Activated T-cell treated with anti-CD3 and anti-CD28 coated beads, Interleukin-2, amount 50 U/mL, for 72 hours (primary cell): ENCODE data around the gene PAFAH1B1. TPM values are rescaled to one million over a fixed set of nuclear protein-coding genes. Genes with fewer than 3 reads are reported as not detected.
"Not testable (repeated sequence)": the region's sequence is repeated elsewhere in the genome, so short reads cannot be mapped to it uniquely, and the experiment has no call there.

ENCODE experiments used
- ATAC-seq, 2 donors: fragments of 150-1000 bp; cut with Tn5 transposase; replicated peaks in 1 of 2; 2 replicates each; pipeline ENCODE4 v1.10.0; 2021; ENCODE audit warnings: moderate library complexity in 2 of 2, mild to moderate bottlenecking in 1 of 2
- DNase-seq, 2 donors: peaks; one replicate each; pipeline ENCODE4 v3.0.0; 2021 to 2022; ENCODE audit warnings: mixed read lengths in 1 of 2
- H3K27ac Mint-ChIP-seq: one replicate; pipeline ENCODE4 v1.8.0; 2022; ENCODE audit warnings: mild to moderate bottlenecking, moderate library complexity, mixed read lengths
- H3K27me3 Mint-ChIP-seq: one replicate; pipeline ENCODE4 v1.8.0; 2022; ENCODE audit warnings: low read depth, mixed read lengths
- H3K36me3 Mint-ChIP-seq, 2 donors: one replicate each; pipeline ENCODE4 v1.8.0; 2022; ENCODE audit warnings: mixed read lengths in 2 of 2, mild to moderate bottlenecking in 1 of 2; ENCODE audit not compliant: insufficient read depth in 2 of 2
- H3K4me1 Mint-ChIP-seq: one replicate; pipeline ENCODE4 v1.8.0; 2022; ENCODE audit warnings: low read depth, mixed read lengths
- H3K4me3 Mint-ChIP-seq, 2 donors: one replicate each; pipeline ENCODE4 v1.8.0; 2022; ENCODE audit warnings: mild to moderate bottlenecking in 2 of 2, mixed read lengths in 2 of 2, moderate library complexity in 2 of 2
- H3K9me3 Mint-ChIP-seq, 2 donors: one replicate each; pipeline ENCODE4 v1.8.0; 2022; ENCODE audit warnings: mixed read lengths in 2 of 2
- total RNA-seq, 2 donors: library from RNA; stranded (reverse); gene quantifications; one replicate each; pipeline ENCODE4 v1.2.3, GENCODE V29; 2022

Gene PAFAH1B1
- total RNA-seq, 2 donors from 2014 or later = 211 to 218 TPM

DNA sequence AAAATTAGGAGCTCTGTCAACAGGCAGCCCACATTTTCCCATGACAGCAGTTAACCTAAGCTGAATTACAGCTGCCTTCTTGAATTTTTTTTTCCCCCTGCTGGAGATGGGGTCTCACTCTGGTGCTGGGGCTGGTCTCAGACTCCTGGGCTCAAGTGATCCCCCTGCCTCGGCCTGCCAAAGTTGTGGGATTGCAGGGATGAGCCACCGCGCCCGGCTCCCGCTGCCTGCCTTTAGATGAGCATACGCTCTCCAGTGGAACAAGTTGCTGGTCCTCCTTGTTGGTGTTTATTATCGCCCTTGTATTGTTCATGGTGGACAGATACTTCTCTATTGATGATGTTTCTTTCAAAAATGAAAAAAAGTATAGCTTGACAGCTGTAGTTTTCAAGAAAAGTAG, 15.6 kb downstream of the PAFAH1B1 start:
- H3K36me3 Mint-ChIP-seq = peaks cover 1 to 4% of the 10 kb centered on the region in 2 donors
- no peak for DNase-seq
- peaks cover 66% of the 10 kb centered on the region for H3K4me1 Mint-ChIP-seq
- H3K27me3 Mint-ChIP-seq = no peaks in the 10 kb centered on the region
- H3K9me3 Mint-ChIP-seq = no peaks in the 10 kb centered on the region
- no peak overlapping the region for H3K4me3 Mint-ChIP-seq
- no peak overlapping the region for H3K27ac Mint-ChIP-seq
- no peak for ATAC-seq

DNA sequence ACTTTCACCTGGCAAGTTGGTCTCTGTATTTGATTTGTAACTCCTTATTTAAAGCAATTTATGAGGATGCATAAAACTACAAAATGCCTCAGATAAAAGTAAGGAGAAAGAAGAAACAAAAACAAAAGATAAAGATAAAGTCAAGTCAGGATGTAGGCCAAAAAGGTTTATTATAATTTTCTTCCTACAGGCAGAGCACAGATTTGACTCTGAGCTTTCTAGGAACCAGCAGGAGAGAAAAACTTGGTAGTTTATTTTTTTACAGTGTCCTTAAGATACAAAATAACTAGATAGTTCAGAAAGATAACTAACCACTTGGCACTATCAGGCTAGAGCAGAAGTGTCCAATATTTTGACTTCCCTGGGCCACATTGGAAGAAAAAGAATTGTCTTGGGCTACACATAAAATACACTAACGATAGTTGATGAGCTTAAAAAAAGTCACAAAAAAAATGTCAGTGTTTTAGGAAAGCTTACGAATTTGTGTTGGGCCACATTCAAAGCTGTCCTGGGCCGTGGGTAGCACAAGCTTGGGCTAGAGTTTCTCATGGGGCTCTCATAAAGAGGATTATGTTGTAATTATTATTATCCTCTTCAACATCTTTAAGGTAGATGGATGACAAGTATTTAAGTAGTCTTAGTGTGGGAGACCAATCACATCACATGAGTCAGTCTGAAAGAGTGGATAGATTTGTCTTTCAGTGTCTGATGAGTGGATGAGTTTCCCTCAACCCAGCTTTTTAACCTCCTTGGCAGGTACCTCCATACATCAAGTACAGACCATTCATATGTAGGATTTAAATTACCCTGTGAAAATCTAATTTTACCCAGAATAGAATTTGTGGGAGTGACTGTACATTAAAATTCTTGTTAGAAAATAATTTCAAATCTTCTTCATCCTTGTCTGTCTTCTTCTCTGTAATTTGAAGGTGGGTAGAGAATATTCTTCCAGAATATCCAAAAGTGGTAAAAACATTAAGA, 17.0 kb downstream of the PAFAH1B1 start:
- Mint-ChIP-seq H3K27me3 (no peaks in the 10 kb centered on the region), H3K4me1 (peaks cover 53% of the 10 kb centered on the region), H3K9me3 (no peaks in the 10 kb centered on the region), H3K36me3 (peaks cover 0 to 3% of the 10 kb centered on the region in 2 donors), H3K27ac (peak overlapping the region; percentile 30), H3K4me3 (no peak overlapping the region)
- ATAC-seq (peak; percentile 29 to 45), DNase-seq (no peak)

- Mint-ChIP-seq H3K36me3 (peaks cover 0 to 4% of the 10 kb centered on the region in 2 donors), H3K9me3 (no peaks in the 10 kb centered on the region), H3K4me1 (peaks cover 59% of the 10 kb centered on the region), H3K27ac (peak overlapping the region; percentile 30), H3K4me3 (no peak overlapping the region), H3K27me3 (no peaks in the 10 kb centered on the region)
- ATAC-seq (no peak), DNase-seq (no peak)
Observed at GRCh38 chr17:2611627-2612026, 18.2 kb downstream of the PAFAH1B1 start.

- Mint-ChIP-seq H3K4me3 (no peak overlapping the region), H3K4me1 (peaks cover 58% of the 10 kb centered on the region), H3K9me3 (no peaks in the 10 kb centered on the region), H3K27me3 (no peaks in the 10 kb centered on the region), H3K36me3 (peaks cover 0 to 4% of the 10 kb centered on the region in 2 donors), H3K27ac (no peak overlapping the region)
- no peak for DNase-seq
- no peak for ATAC-seq
Observed at GRCh38 chr17:2612630-2613029, 19.2 kb downstream of the PAFAH1B1 start.

- DNase-seq (no peak), ATAC-seq (no peak)
- Mint-ChIP-seq H3K9me3 (no peaks in the 10 kb centered on the region), H3K36me3 (peaks cover 0 to 4% of the 10 kb centered on the region in 2 donors), H3K27me3 (no peaks in the 10 kb centered on the region), H3K4me3 (no peak overlapping the region), H3K27ac (no peak overlapping the region), H3K4me1 (peaks cover 52% of the 10 kb centered on the region)
Observed at GRCh38 chr17:2613089-2613808, 19.8 kb downstream of the PAFAH1B1 start.

GRCh38 chr17:2615882-2616281, 22.4 kb downstream of the PAFAH1B1 start:
- peak overlapping the region; percentile 10 for H3K27ac Mint-ChIP-seq
- peaks cover 30% of the 10 kb centered on the region for H3K4me1 Mint-ChIP-seq
- H3K27me3 Mint-ChIP-seq = no peaks in the 10 kb centered on the region
- peaks cover 0 to 1% of the 10 kb centered on the region in 2 donors for H3K36me3 Mint-ChIP-seq
- no peak for ATAC-seq
- DNase-seq = no peak
- no peak overlapping the region for H3K4me3 Mint-ChIP-seq
- no peaks in the 10 kb centered on the region for H3K9me3 Mint-ChIP-seq

DNA sequence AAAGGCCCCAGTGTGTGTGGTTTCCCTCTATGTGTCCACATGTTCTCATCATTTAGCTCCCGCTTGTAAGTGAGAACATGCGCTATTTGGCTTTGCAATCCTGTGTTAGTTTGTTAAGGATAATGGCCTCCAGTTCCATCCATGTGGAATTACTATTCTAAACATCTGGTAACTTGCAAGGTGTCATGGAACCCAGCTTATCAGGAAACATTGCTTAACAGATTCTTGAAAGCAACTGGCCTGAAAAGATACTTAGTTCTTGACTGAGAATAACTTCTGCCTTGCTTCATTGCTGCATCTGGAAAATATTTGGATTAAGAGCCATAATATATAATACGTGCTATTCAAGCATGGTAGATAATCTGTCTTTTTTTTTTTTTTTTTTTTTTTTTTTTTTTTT, 27.8 kb downstream of the PAFAH1B1 start:
- DNase-seq (no peak), ATAC-seq (no peak)
- Mint-ChIP-seq H3K27me3 (no peaks in the 10 kb centered on the region), H3K36me3 (peaks cover 0 to 25% of the 10 kb centered on the region in 2 donors), H3K4me1 (peaks cover 47% of the 10 kb centered on the region), H3K9me3 (no peaks in the 10 kb centered on the region), H3K4me3 (no peak overlapping the region), H3K27ac (no peak overlapping the region)

GRCh38 chr17:2621951-2622405, 28.5 kb downstream of the PAFAH1B1 start:
- H3K27me3 Mint-ChIP-seq, DNase-seq, H3K9me3 Mint-ChIP-seq, ATAC-seq, H3K4me3 Mint-ChIP-seq, H3K27ac Mint-ChIP-seq: not testable (repeated sequence)
- Mint-ChIP-seq H3K4me1 (peaks cover 47% of the 10 kb centered on the region), H3K36me3 (peaks cover 4 to 27% of the 10 kb centered on the region in 2 donors)

GRCh38 chr17:2622721-2623301, 29.4 kb downstream of the PAFAH1B1 start:
- DNase-seq, H3K27ac Mint-ChIP-seq, H3K27me3 Mint-ChIP-seq, H3K9me3 Mint-ChIP-seq, H3K4me3 Mint-ChIP-seq, ATAC-seq: not testable (repeated sequence)
- H3K36me3 Mint-ChIP-seq = peaks cover 6 to 36% of the 10 kb centered on the region in 2 donors
- H3K4me1 Mint-ChIP-seq = peaks cover 51% of the 10 kb centered on the region

GRCh38 chr17:2624292-2624731, 30.9 kb downstream of the PAFAH1B1 start:
- Mint-ChIP-seq H3K36me3 (peaks cover 14 to 49% of the 10 kb centered on the region in 2 donors), H3K4me3 (no peak overlapping the region), H3K27me3 (no peaks in the 10 kb centered on the region), H3K4me1 (peaks cover 66% of the 10 kb centered on the region), H3K9me3 (peaks cover 6 to 11% of the 10 kb centered on the region in 2 donors), H3K27ac (no peak overlapping the region)
- ATAC-seq (no peak), DNase-seq (no peak)

DNA sequence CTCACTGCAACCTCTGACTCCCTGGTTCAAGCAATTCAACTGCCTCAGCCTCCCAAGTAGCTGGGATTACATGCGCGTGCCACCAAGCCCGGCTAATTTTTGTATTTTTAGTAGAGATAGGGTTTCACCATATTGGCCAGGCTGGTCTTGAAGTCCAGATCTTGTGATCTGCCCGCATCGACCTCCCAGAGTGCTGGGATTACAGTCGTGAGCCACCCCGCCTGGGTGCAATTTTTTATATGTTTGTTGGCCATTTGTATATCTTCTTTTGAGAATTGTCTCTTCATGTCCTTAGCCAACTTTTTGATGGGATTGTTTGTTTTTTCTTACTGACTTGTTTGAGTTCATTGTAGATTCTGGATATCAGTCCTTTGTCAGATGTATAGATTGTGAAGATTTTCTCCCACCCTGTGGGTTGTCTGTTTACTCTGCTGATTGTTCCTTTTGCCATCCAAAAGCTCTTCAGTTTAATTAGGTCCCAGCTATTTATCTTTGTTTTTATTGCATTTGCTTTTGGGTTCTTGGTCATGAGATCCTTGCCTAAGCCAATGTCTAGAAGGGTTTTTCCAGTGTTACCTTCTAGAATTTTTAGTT, 33.3 kb downstream of the PAFAH1B1 start:
- peaks cover 14 to 48% of the 10 kb centered on the region in 2 donors for H3K36me3 Mint-ChIP-seq
- not testable (repeated sequence) for H3K4me3 Mint-ChIP-seq, DNase-seq, ATAC-seq, H3K27me3 Mint-ChIP-seq
- H3K4me1 Mint-ChIP-seq = peaks cover 81% of the 10 kb centered on the region
- peak overlapping the region; percentile 34 for H3K27ac Mint-ChIP-seq
- H3K9me3 Mint-ChIP-seq = peaks cover 6 to 11% of the 10 kb centered on the region in 2 donors

- peaks cover 6 to 11% of the 10 kb centered on the region in 2 donors for H3K9me3 Mint-ChIP-seq
- DNase-seq, H3K27me3 Mint-ChIP-seq, ATAC-seq: not testable (repeated sequence)
- peaks cover 81% of the 10 kb centered on the region for H3K4me1 Mint-ChIP-seq
- peak overlapping the region; percentile 33 for H3K27ac Mint-ChIP-seq
- peaks cover 14 to 29% of the 10 kb centered on the region in 2 donors for H3K36me3 Mint-ChIP-seq
- peak overlapping the region in 1 of 2 donors; percentile 41 for H3K4me3 Mint-ChIP-seq
Observed at GRCh38 chr17:2628922-2629321, 35.5 kb downstream of the PAFAH1B1 start.
